Measurements from ENCODE around the gene RASL10A. TPM values are rescaled to one million over a fixed set of nuclear protein-coding genes. Genes with fewer than 3 reads are reported as not detected.

RASL10A gene
- total RNA-seq, 1 experiment from 2014 or later, result 0.82 TPM

DNA sequence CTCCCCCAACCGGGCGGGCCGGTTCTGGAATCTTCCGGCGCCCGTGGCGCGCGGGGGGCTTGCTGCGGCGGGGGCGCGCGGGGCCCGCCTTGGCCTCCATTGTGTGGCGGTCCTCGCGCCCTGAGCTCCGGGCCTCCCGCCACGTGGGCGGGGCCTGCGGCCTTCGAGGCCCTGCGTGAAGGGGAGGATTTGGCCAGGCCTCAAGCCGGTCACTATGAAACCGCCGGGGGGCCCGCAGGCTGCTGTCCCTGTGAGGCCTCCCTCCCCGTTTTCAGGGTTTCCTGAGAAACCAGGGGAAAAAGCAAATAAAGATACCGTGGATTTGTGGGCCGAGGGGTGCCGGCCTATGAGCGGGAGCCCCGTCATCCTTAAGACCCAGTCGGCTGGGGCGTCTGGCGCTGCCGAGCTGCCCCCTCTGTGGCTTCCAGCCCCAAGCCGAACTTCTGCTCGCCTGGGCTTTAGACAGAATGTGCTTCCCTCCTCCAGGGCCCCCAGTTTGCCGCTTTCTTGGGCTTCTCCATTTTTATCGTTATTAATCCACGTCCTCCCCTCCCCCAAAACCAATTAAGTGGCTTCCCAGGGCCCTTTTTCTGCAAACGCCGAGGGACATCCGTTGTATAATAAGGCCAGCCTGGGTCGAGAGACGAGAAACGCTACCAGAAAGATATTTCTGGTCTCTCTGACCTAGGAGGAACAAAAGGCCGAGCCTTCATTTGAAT, 46.8 kb downstream of the RASL10A start:
- Mint-ChIP-seq H3K4me3 (ENCODE audit: unreplicated experiment) (peak overlapping the region; percentile 88), H3K9me3 (ENCODE audit: unreplicated experiment) (no peaks in the 10 kb centered on the region), H3K27ac (ENCODE audit: low read depth, unreplicated experiment) (peak overlapping the region; percentile 99), H3K27me3 (ENCODE audit: insufficient read depth, unreplicated experiment) (no peaks in the 10 kb centered on the region), H3K36me3 (ENCODE audit: insufficient read depth, unreplicated experiment) (peaks cover 60% of the 10 kb centered on the region), H3K4me1 (ENCODE audit: insufficient read depth, unreplicated experiment) (peaks cover 39% of the 10 kb centered on the region)
- POLR2A ChIA-PET, result interaction anchor here (0.5 to 1.4 kb wide), 6 partner anchors 8 to 1349 kb away, joined by 3 to 7 read pairs (median 4); partner anchors contain the start of genes GAS2L1, PITPNB and XBP1
- BruUV-seq (replicated peaks), result no TSS peak
- TF ChIP-seq, protein P1, sequence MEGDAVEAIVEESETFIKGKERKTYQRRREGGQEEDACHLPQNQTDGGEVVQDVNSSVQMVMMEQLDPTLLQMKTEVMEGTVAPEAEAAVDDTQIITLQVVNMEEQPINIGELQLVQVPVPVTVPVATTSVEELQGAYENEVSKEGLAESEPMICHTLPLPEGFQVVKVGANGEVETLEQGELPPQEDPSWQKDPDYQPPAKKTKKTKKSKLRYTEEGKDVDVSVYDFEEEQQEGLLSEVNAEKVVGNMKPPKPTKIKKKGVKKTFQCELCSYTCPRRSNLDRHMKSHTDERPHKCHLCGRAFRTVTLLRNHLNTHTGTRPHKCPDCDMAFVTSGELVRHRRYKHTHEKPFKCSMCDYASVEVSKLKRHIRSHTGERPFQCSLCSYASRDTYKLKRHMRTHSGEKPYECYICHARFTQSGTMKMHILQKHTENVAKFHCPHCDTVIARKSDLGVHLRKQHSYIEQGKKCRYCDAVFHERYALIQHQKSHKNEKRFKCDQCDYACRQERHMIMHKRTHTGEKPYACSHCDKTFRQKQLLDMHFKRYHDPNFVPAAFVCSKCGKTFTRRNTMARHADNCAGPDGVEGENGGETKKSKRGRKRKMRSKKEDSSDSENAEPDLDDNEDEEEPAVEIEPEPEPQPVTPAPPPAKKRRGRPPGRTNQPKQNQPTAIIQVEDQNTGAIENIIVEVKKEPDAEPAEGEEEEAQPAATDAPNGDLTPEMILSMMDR (IDR thresholded peaks at IDR 0.05; ENCODE audit: unreplicated experiment), result no peak
- DNase-seq (ENCODE audit: unreplicated experiment), result peak; percentile 48
- intact Hi-C loops (cut with micrococcal nuclease), result no loop called here
- CTCF ChIA-PET, result interaction anchor here (0.9 kb wide), 1 partner anchor 15 kb away, joined by 3 read pairs; no protein-coding TSS in a partner anchor

DNA sequence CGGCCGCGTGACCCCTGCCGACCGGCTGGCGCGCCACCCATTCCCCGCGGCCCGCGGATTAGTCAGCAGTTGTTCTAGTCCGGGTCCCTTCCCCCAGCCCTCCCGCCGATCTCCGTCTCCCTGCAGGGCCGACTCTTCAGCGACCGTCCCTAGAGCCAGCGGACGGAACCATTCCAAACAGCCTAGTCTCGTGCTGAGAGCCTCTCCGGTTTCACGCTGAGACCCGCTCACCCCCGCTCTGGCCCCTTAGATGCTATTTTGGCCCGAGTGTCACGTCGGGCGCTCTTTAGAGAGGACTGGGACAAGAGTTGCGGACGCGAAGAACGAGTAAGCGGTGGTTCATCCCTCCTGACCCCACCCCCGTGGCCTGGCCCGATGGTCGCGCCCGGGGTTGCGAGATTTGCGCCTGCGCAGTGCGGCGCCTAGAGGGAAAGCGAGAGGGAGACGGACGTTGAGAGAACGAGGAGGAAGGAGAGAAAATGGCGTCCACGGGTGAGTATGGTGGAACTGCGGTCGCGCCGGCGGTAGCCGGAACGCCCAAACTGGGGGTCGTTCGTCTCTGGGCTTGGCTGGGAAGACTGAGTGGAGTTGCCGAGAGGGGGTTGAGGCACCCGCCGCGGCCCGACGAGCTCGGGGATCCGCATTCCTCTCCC, 47.5 kb downstream of the RASL10A start, which contains the start of the genes EWSR1 and RHBDD3:
EWSR1 (plus strand) TSS at position 411 of the 653 bp plus-strand sequence; CDS start at position 480, 69 bp downstream.
RHBDD3 (minus strand) TSS at position 124 of the 653 bp plus-strand sequence. CDS start 2,355 bp downstream, outside the sequence.
- no TSS peak for BruUV-seq (replicated peaks)
- peak; percentile 96 for DNase-seq (ENCODE audit: unreplicated experiment)
- TF ChIP-seq, protein P1 (IDR thresholded peaks at IDR 0.05; ENCODE audit: unreplicated experiment), result no peak
- intact Hi-C loops (cut with micrococcal nuclease), result no loop called here
- POLR2A ChIA-PET, result interaction anchor here (0.5 to 1.4 kb wide), 8 partner anchors 9 to 1348 kb away, joined by 3 to 7 read pairs (median 4); partner anchors contain the start of genes GAS2L1, PITPNB and XBP1
- CTCF ChIA-PET, result interaction anchor here (0.9 kb wide), 1 partner anchor 14 kb away, joined by 3 read pairs; no protein-coding TSS in a partner anchor
- Mint-ChIP-seq H3K4me1 (ENCODE audit: insufficient read depth, unreplicated experiment) (peaks cover 33% of the 10 kb centered on the region), H3K4me3 (ENCODE audit: unreplicated experiment) (peak within 1 kb of the TSS; percentile 88), H3K9me3 (ENCODE audit: unreplicated experiment) (no peaks in the 10 kb centered on the region), H3K27ac (ENCODE audit: low read depth, unreplicated experiment) (peak within 1 kb of the TSS; percentile 99), H3K36me3 (ENCODE audit: insufficient read depth, unreplicated experiment) (peaks cover 53% of the 10 kb centered on the region), H3K27me3 (ENCODE audit: insufficient read depth, unreplicated experiment) (no peaks in the 10 kb centered on the region)

DNA sequence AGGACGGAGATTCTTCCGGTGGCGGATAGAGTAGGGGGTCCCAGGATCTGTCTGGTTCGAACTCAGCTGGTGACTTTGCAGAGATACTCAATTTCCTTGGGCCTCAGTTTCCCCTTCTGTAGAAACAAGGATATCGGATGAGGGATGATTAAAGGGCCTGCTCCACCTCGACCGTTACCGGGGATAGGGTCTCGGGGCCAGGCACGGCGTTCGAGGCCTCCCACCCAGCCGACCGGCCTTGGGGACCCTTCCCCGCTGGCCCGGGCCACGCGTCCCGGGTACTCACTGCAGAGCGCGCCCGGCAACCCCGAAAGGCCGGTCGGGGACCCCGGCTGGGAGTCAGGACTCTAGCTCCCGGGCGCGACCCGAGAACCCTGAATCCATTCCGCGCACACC, 48.0 kb downstream of the RASL10A start:
- no peak for DNase-seq (ENCODE audit: unreplicated experiment)
- TF ChIP-seq, protein P1 (IDR thresholded peaks at IDR 0.05; ENCODE audit: unreplicated experiment), result no peak
- Mint-ChIP-seq H3K4me3 (ENCODE audit: unreplicated experiment) (peak overlapping the region; percentile 88), H3K27ac (ENCODE audit: low read depth, unreplicated experiment) (peak overlapping the region; percentile 99), H3K27me3 (ENCODE audit: insufficient read depth, unreplicated experiment) (no peaks in the 10 kb centered on the region), H3K36me3 (ENCODE audit: insufficient read depth, unreplicated experiment) (peaks cover 49% of the 10 kb centered on the region), H3K9me3 (ENCODE audit: unreplicated experiment) (no peaks in the 10 kb centered on the region), H3K4me1 (ENCODE audit: insufficient read depth, unreplicated experiment) (peaks cover 29% of the 10 kb centered on the region)
- TSS peak; percentile 54 for BruUV-seq (replicated peaks)
- intact Hi-C loops (cut with micrococcal nuclease), result no loop called here
- ChIA-PET CTCF (interaction anchor here (0.6 to 1.5 kb wide), 3 partner anchors 19 to 422 kb away, joined by 3 to 13 read pairs (median 5); no protein-coding TSS in a partner anchor), POLR2A (interaction anchor here (0.6 to 1.5 kb wide), 5 partner anchors 22 to 1853 kb away, joined by 3 to 5 read pairs (median 4); no protein-coding TSS in a partner anchor)
